ENCODE measurements around the gene TBXAS1. TPM values are rescaled to one million over a fixed set of nuclear protein-coding genes. Genes with fewer than 3 reads are reported as not detected.

The TBXAS1 gene
- total RNA-seq, 2 donors from 2014 or later, result 12.0 to 17.0 TPM

GRCh38 chr7:139861803-139862202 is 32.7 kb downstream of the TBXAS1 start:
- H3K4me3 ChIP-seq, result no peak overlapping the region
- intact Hi-C loops (cut with DNase I), result no loop called here
- no peak overlapping the region for H3K27ac ChIP-seq
- H3K4me1 ChIP-seq, result no peaks in the 10 kb centered on the region
- no peaks in the 10 kb centered on the region for H3K27me3 ChIP-seq
- DNase-seq, result no peak
- H3K36me3 ChIP-seq, result no peaks in the 10 kb centered on the region
- H3K9ac ChIP-seq (ENCODE audit: low read depth in 2 of 2, low read length in 2 of 2), result no peak overlapping the region
- TF ChIP-seq, protein P1, sequence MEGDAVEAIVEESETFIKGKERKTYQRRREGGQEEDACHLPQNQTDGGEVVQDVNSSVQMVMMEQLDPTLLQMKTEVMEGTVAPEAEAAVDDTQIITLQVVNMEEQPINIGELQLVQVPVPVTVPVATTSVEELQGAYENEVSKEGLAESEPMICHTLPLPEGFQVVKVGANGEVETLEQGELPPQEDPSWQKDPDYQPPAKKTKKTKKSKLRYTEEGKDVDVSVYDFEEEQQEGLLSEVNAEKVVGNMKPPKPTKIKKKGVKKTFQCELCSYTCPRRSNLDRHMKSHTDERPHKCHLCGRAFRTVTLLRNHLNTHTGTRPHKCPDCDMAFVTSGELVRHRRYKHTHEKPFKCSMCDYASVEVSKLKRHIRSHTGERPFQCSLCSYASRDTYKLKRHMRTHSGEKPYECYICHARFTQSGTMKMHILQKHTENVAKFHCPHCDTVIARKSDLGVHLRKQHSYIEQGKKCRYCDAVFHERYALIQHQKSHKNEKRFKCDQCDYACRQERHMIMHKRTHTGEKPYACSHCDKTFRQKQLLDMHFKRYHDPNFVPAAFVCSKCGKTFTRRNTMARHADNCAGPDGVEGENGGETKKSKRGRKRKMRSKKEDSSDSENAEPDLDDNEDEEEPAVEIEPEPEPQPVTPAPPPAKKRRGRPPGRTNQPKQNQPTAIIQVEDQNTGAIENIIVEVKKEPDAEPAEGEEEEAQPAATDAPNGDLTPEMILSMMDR (IDR thresholded peaks at IDR 0.05), result no peak
- no peaks in the 10 kb centered on the region for H3K9me3 ChIP-seq

GRCh38 chr7:139866047-139866837 is 37.2 kb downstream of the TBXAS1 start:
- intact Hi-C loops (cut with DNase I), result no loop called here
- Histone ChIP-seq H3K9ac (ENCODE audit: low read depth in 2 of 2, low read length in 2 of 2) (no peak overlapping the region), H3K27ac (no peak overlapping the region), H3K36me3 (no peaks in the 10 kb centered on the region), H3K4me1 (no peaks in the 10 kb centered on the region), H3K9me3 (no peaks in the 10 kb centered on the region), H3K27me3 (no peaks in the 10 kb centered on the region), H3K4me3 (no peak overlapping the region)
- DNase-seq, result no peak
- TF ChIP-seq, protein P1 (IDR thresholded peaks at IDR 0.05), result no peak

GRCh38 chr7:139867847-139868246 is 38.8 kb downstream of the TBXAS1 start:
- TF ChIP-seq, protein P1 (IDR thresholded peaks at IDR 0.05), result no peak
- Histone ChIP-seq H3K36me3 (no peaks in the 10 kb centered on the region), H3K27ac (no peak overlapping the region), H3K9me3 (no peaks in the 10 kb centered on the region), H3K9ac (ENCODE audit: low read depth in 2 of 2, low read length in 2 of 2) (no peak overlapping the region), H3K27me3 (no peaks in the 10 kb centered on the region), H3K4me3 (no peak overlapping the region), H3K4me1 (no peaks in the 10 kb centered on the region)
- intact Hi-C loops (cut with DNase I), result no loop called here
- DNase-seq, result no peak

DNA sequence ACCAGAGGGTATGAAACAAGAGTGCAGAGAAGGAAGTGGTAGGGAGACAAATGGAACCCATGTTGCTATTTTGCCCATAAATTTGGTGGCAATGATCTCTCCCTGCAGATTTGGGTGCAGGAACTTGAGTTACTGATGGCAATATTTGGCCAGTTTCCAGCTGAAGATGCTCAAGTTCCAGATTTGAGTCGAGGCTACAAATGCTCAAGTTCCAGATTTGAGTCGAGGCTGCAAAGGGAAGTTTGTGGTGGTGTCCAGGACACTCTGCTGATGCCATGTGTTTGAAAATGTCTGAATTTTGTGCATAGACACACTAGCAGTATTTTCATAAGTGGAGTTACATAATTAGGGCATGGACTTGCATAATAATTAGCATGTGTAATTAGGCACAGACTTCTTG is 40.8 kb downstream of the TBXAS1 start:
- Histone ChIP-seq H3K9me3 (no peaks in the 10 kb centered on the region), H3K4me1 (no peaks in the 10 kb centered on the region), H3K36me3 (no peaks in the 10 kb centered on the region), H3K9ac (ENCODE audit: low read depth in 2 of 2, low read length in 2 of 2) (no peak overlapping the region), H3K27ac (no peak overlapping the region), H3K4me3 (no peak overlapping the region), H3K27me3 (no peaks in the 10 kb centered on the region)
- no peak for DNase-seq
- intact Hi-C loops (cut with DNase I), result no loop called here
- TF ChIP-seq, protein P1 (IDR thresholded peaks at IDR 0.05), result no peak

DNA sequence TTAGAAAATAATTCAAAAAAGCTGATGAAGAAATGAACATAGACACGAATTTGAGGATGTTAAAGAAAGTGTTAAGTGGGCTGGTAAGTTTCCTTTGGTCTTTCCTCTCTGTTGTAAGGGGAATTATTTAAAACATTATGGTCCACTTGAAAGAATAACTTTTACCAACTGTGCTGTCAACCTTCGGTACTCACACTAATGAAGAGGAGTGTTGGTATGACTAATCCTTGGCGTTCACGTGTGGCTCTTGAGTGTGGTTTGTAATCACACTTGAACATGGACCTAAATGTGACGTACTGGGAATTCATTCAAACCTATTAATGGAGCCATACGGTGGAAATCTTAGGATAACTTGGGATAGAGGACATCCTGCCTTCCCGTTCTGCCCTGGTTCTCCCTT is 41.3 kb downstream of the TBXAS1 start:
- H3K36me3 ChIP-seq, result no peaks in the 10 kb centered on the region
- no peak overlapping the region for H3K9ac ChIP-seq (ENCODE audit: low read depth in 2 of 2, low read length in 2 of 2)
- DNase-seq, result no peak
- H3K4me3 ChIP-seq, result no peak overlapping the region
- H3K9me3 ChIP-seq, result no peaks in the 10 kb centered on the region
- H3K4me1 ChIP-seq, result no peaks in the 10 kb centered on the region
- no peaks in the 10 kb centered on the region for H3K27me3 ChIP-seq
- TF ChIP-seq, protein P1 (IDR thresholded peaks at IDR 0.05), result no peak
- intact Hi-C loops (cut with DNase I), result no loop called here
- no peak overlapping the region for H3K27ac ChIP-seq
